Measurements from ENCODE around the gene KRT33B. TPM values are rescaled to one million over a fixed set of nuclear protein-coding genes. Genes with fewer than 3 reads are reported as not detected.

KRT33B gene
- total RNA-seq, 1 experiment from 2014 or later, result not detected

- ATAC-seq (no peak), DNase-seq (ENCODE audit: low read depth, low spot score) (no peak)
- no peak overlapping the region for H3K4me3 ChIP-seq (ENCODE audit: low read depth in 2 of 2, low read length in 2 of 2)
- intact Hi-C loops (cut with micrococcal nuclease; ENCODE audit: unreplicated experiment) (loop anchor here (10.0 kb wide), 1 partner anchor 287 kb away; no protein-coding TSS in a partner anchor), in situ Hi-C loops (cut with HindIII; ENCODE audit: low pct_unique_long_range_greater_than_20kb, low sequenced_read_pairs) (no loop called here)
- H3K27me3 ChIP-seq (ENCODE audit: control insufficient read depth, insufficient read depth, low read length), result no peaks in the 10 kb centered on the region
- ChIA-PET POLR2A (interaction anchor here (0.6 kb wide), 1 partner anchor 624 kb away, joined by 5 read pairs; no protein-coding TSS in a partner anchor), CTCF (no interaction called here)
- no peaks in the 10 kb centered on the region for H3K36me3 ChIP-seq (ENCODE audit: control insufficient read depth, insufficient read depth, low read length)
- H3K4me1 ChIP-seq (ENCODE audit: control insufficient read depth, insufficient read depth, low read length), result no peaks in the 10 kb centered on the region
- TF ChIP-seq REST (IDR thresholded peaks at IDR 0.05; ENCODE audit: insufficient read depth in 1 of 2, low read depth in 2 of 2, low read length in 1 of 2), result no peak
- TF ChIP-seq SIN3A (IDR thresholded peaks at IDR 0.05; ENCODE audit: borderline replicate concordance, insufficient read depth, low read depth, low read length), result no peak
- no peak for TF ChIP-seq POLR2AphosphoS5 (IDR thresholded peaks at IDR 0.05; ENCODE audit: low read depth, low read length)
- no peak for TF ChIP-seq CTCF (IDR thresholded peaks at IDR 0.05)
- TF ChIP-seq TCF7L2 (IDR thresholded peaks at IDR 0.05; ENCODE audit: low read depth, low read length), result no peak
- no TSS peak for BruUV-seq (replicated peaks)
- H3K27ac ChIP-seq (ENCODE audit: low read length), result no peak overlapping the region
- no peaks in the 10 kb centered on the region for H3K9me3 ChIP-seq (ENCODE audit: control insufficient read depth, insufficient read depth, low read depth, low read length)
These were observed 7.9 kb upstream of the KRT33B start for GRCh38 chr17:41377546-41377945.

- ChIA-PET CTCF (interaction anchor here (0.6 kb wide), 1 partner anchor 434 kb away, joined by 6 read pairs; no protein-coding TSS in a partner anchor), POLR2A (no interaction called here)
- intact Hi-C loops (cut with micrococcal nuclease; ENCODE audit: unreplicated experiment), result no loop called here
- Histone ChIP-seq H3K4me1 (ENCODE audit: control insufficient read depth, insufficient read depth, low read length) (no peaks in the 10 kb centered on the region), H3K9me3 (ENCODE audit: control insufficient read depth, insufficient read depth, low read depth, low read length) (no peaks in the 10 kb centered on the region), H3K27ac (ENCODE audit: low read length) (no peak overlapping the region), H3K36me3 (ENCODE audit: control insufficient read depth, insufficient read depth, low read length) (no peaks in the 10 kb centered on the region), H3K27me3 (ENCODE audit: control insufficient read depth, insufficient read depth, low read length) (peaks cover 2% of the 10 kb centered on the region; the same call in 1 of the 2 replicates), H3K4me3 (ENCODE audit: low read depth in 2 of 2, low read length in 2 of 2) (no peak overlapping the region)
- BruUV-seq (replicated peaks), result no TSS peak
- in situ Hi-C loops (cut with HindIII; ENCODE audit: low pct_unique_long_range_greater_than_20kb, low sequenced_read_pairs), result no loop called here
- ATAC-seq (no peak), DNase-seq (ENCODE audit: low read depth, low spot score) (no peak)
- TF ChIP-seq SIN3A (IDR thresholded peaks at IDR 0.05; ENCODE audit: borderline replicate concordance, insufficient read depth, low read depth, low read length) (no peak), REST (IDR thresholded peaks at IDR 0.05; ENCODE audit: insufficient read depth in 1 of 2, low read depth in 2 of 2, low read length in 1 of 2) (no peak), CTCF (IDR thresholded peaks at IDR 0.05) (no peak)
These were observed 590 bp downstream of the KRT33B start for GRCh38 chr17:41369023-41369422.

All from Panc1 (cell line).